MM.1S (cell line): ENCODE results near the gene PSMD11.

ENCODE experiments used
- EZH2 ChIP-seq: fragments of 300-600 bp; sonication (generic); optimal IDR thresholded peaks from 2 replicates; pipeline ENCODE3; 2017; ENCODE audit warnings: low read depth, mild to moderate bottlenecking, antibody characterized with exemption, low read length, mixed read lengths
- EZH2phosphoT487 ChIP-seq: fragments of 300-600 bp; sonication (generic); IDR thresholded peaks from 2 replicates; pipeline ENCODE4 v1.6.1; 2018; ENCODE audit warnings: antibody characterized with exemption, low read length
- TF ChIP-seq, protein P1 (sequence below): fragments of 300-600 bp; sonication (generic); IDR thresholded peaks from 2 replicates; pipeline ENCODE4 v1.5.1; 2016; ENCODE audit warnings: antibody characterized with exemption, low read length, mixed read lengths

- TF ChIP-seq, protein P1, sequence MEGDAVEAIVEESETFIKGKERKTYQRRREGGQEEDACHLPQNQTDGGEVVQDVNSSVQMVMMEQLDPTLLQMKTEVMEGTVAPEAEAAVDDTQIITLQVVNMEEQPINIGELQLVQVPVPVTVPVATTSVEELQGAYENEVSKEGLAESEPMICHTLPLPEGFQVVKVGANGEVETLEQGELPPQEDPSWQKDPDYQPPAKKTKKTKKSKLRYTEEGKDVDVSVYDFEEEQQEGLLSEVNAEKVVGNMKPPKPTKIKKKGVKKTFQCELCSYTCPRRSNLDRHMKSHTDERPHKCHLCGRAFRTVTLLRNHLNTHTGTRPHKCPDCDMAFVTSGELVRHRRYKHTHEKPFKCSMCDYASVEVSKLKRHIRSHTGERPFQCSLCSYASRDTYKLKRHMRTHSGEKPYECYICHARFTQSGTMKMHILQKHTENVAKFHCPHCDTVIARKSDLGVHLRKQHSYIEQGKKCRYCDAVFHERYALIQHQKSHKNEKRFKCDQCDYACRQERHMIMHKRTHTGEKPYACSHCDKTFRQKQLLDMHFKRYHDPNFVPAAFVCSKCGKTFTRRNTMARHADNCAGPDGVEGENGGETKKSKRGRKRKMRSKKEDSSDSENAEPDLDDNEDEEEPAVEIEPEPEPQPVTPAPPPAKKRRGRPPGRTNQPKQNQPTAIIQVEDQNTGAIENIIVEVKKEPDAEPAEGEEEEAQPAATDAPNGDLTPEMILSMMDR = no peak
- no peak for TF ChIP-seq EZH2
- no peak for TF ChIP-seq EZH2phosphoT487
Observed at GRCh38 chr17:32481193-32481592, 36.9 kb downstream of the PSMD11 start.
